Esophagus (tissue), 2 donors: Measurements from ENCODE around the gene PCP4. TPM values are rescaled to one million over a fixed set of nuclear protein-coding genes. Genes with fewer than 3 reads are reported as not detected.
"Not testable (repeated sequence)": the region's sequence is repeated elsewhere in the genome, so short reads cannot be mapped to it uniquely, and the experiment has no call there.

Source experiments
- H3K27ac ChIP-seq, 2 donors: one replicate each; pipeline ENCODE4 v1.5.1; 2013; ENCODE audit warnings: low read depth in 2 of 2, mild to moderate bottlenecking in 2 of 2, inconsistent platforms in 1 of 2, low read length in 1 of 2, moderate library complexity in 1 of 2
- H3K27me3 ChIP-seq, 2 donors: one replicate each; pipeline ENCODE4 v1.6.1; 2013; ENCODE audit warnings: low read length in 2 of 2, control low read depth in 1 of 2, mild to moderate bottlenecking in 1 of 2; ENCODE audit not compliant: insufficient read depth in 2 of 2, control insufficient read depth in 1 of 2
- H3K36me3 ChIP-seq, 2 donors: one replicate each; pipeline ENCODE4 v1.6.1; 2013; ENCODE audit warnings: low read length in 1 of 2; ENCODE audit not compliant: control insufficient read depth in 2 of 2, insufficient read depth in 2 of 2
- H3K4me1 ChIP-seq, 2 donors: one replicate each; pipeline ENCODE4 v1.6.1; 2013; ENCODE audit warnings: low read length in 1 of 2; ENCODE audit not compliant: control insufficient read depth in 2 of 2, insufficient read depth in 2 of 2
- H3K4me3 ChIP-seq, 2 donors: one replicate each; pipeline ENCODE4 v1.5.1; 2013; ENCODE audit warnings: low read length in 2 of 2, mild to moderate bottlenecking in 2 of 2, low read depth in 1 of 2, moderate library complexity in 1 of 2
- H3K9me3 ChIP-seq, 2 donors: one replicate each; pipeline ENCODE4 v1.6.1; 2013; ENCODE audit warnings: mild to moderate bottlenecking in 2 of 2, low read depth in 1 of 2, low read length in 1 of 2, moderate library complexity in 1 of 2; ENCODE audit not compliant: control insufficient read depth in 2 of 2, insufficient read depth in 1 of 2
- WGBS, 2 donors: extraction: QIAGEN DNeasy Blood & Tissue Kit; methylation state at CpG; one replicate each; pipeline ENCODE4 v1.1.7; 2013; 5-methylcytosine and 5-hydroxymethylcytosine counted together
- polyA plus RNA-seq, 2 donors: library from polyadenylated mRNA; stranded (reverse); fragments of 200-250 nt; gene quantifications; one replicate each; pipeline ENCODE4 v1.2.3, GENCODE V29; 2013
- donor health status: healthy with polysubstance abuse.
- donor health status: Bipolar disorder and iron deficiency.

Gene PCP4
- polyA plus RNA-seq, 2 donors = 28.9 to 42.3 TPM

GRCh38 chr21:39882839-39883195 lies 15.6 kb downstream of the PCP4 start:
- Histone ChIP-seq H3K27me3 (no peaks in the 10 kb centered on the region), H3K4me1 (no peaks in the 10 kb centered on the region), H3K4me3 (no peak overlapping the region), H3K9me3 (no peaks in the 10 kb centered on the region), H3K36me3 (no peaks in the 10 kb centered on the region), H3K27ac (no peak overlapping the region)
- whole genome bisulfite sequencing, 2 donors = 68 to 77% methylated on average over 3 of the region's 3 CpGs

GRCh38 chr21:39885119-39885848 lies 18.0 kb downstream of the PCP4 start:
- H3K4me1 ChIP-seq = no peaks in the 10 kb centered on the region
- no peaks in the 10 kb centered on the region for H3K36me3 ChIP-seq
- 68 to 72% methylated on average over 16 to 17 of the region's 17 CpGs for WGBS, 2 donors
- H3K27me3 ChIP-seq = no peaks in the 10 kb centered on the region
- H3K27ac ChIP-seq = peak overlapping the region in 1 of 2 donors; percentile 47
- H3K4me3 ChIP-seq = no peak overlapping the region
- no peaks in the 10 kb centered on the region for H3K9me3 ChIP-seq

- Histone ChIP-seq H3K36me3 (no peaks in the 10 kb centered on the region), H3K9me3 (no peaks in the 10 kb centered on the region), H3K27me3 (no peaks in the 10 kb centered on the region), H3K27ac (no peak overlapping the region), H3K4me3 (no peak overlapping the region), H3K4me1 (no peaks in the 10 kb centered on the region)
- 81% methylated on average over 9 of the region's 9 CpGs for WGBS, 2 donors
These were observed 21.6 kb downstream of the PCP4 start for GRCh38 chr21:39888848-39889247.

- H3K27ac ChIP-seq = no peak overlapping the region
- no peaks in the 10 kb centered on the region for H3K36me3 ChIP-seq
- H3K9me3 ChIP-seq = no peaks in the 10 kb centered on the region
- WGBS, 2 donors = 66 to 75% methylated on average over 5 of the region's 5 CpGs
- H3K27me3 ChIP-seq = no peaks in the 10 kb centered on the region
- H3K4me1 ChIP-seq = no peaks in the 10 kb centered on the region
- H3K4me3 ChIP-seq = no peak overlapping the region
These were observed 23.9 kb downstream of the PCP4 start for GRCh38 chr21:39891111-39891510.

- not testable (repeated sequence) for H3K4me3 ChIP-seq, H3K4me1 ChIP-seq, H3K36me3 ChIP-seq, H3K27me3 ChIP-seq, H3K27ac ChIP-seq, H3K9me3 ChIP-seq
- WGBS, 2 donors = 80 to 88% methylated on average over 11 to 12 of the region's 12 CpGs
These were observed 24.6 kb downstream of the PCP4 start for GRCh38 chr21:39891863-39892262.

- Histone ChIP-seq H3K36me3 (no peaks in the 10 kb centered on the region), H3K9me3 (peaks cover 0 to 4% of the 10 kb centered on the region in 2 donors), H3K27me3 (no peaks in the 10 kb centered on the region), H3K4me3 (no peak overlapping the region), H3K27ac (no peak overlapping the region), H3K4me1 (no peaks in the 10 kb centered on the region)
- 68 to 72% methylated on average over 5 of the region's 5 CpGs for WGBS, 2 donors
These were observed 33.3 kb downstream of the PCP4 start for GRCh38 chr21:39900491-39900890.

GRCh38 chr21:39900911-39901310 lies 33.7 kb downstream of the PCP4 start:
- Histone ChIP-seq H3K36me3 (no peaks in the 10 kb centered on the region), H3K27ac (no peak overlapping the region), H3K9me3 (peaks cover 0 to 4% of the 10 kb centered on the region in 2 donors), H3K4me1 (no peaks in the 10 kb centered on the region), H3K4me3 (no peak overlapping the region), H3K27me3 (no peaks in the 10 kb centered on the region)

- Histone ChIP-seq H3K4me1 (no peaks in the 10 kb centered on the region), H3K27ac (no peak overlapping the region), H3K36me3 (no peaks in the 10 kb centered on the region), H3K27me3 (no peaks in the 10 kb centered on the region), H3K4me3 (no peak overlapping the region), H3K9me3 (peaks cover 0 to 4% of the 10 kb centered on the region in 2 donors)
- WGBS, 2 donors = 60 to 65% methylated on average over 5 of the region's 5 CpGs
These were observed 35.7 kb downstream of the PCP4 start for GRCh38 chr21:39902986-39903385.

GRCh38 chr21:39904457-39904856 lies 37.2 kb downstream of the PCP4 start:
- WGBS, 2 donors = 65 to 74% methylated on average over 3 of the region's 3 CpGs
- Histone ChIP-seq H3K27me3 (no peaks in the 10 kb centered on the region), H3K9me3 (peaks cover 0 to 4% of the 10 kb centered on the region in 2 donors)

GRCh38 chr21:39908265-39908923 lies 41.2 kb downstream of the PCP4 start:
- H3K27me3 ChIP-seq = no peaks in the 10 kb centered on the region
- peaks cover 4% of the 10 kb centered on the region in 2 donors for H3K9me3 ChIP-seq
- WGBS, 2 donors = 50 to 61% methylated on average over 9 of the region's 9 CpGs
- H3K27ac ChIP-seq = no peak overlapping the region
- H3K4me3 ChIP-seq = no peak overlapping the region
- H3K4me1 ChIP-seq = no peaks in the 10 kb centered on the region
- H3K36me3 ChIP-seq = no peaks in the 10 kb centered on the region

More at GRCh38 chr21:39904457-39904856, 37.2 kb downstream of the PCP4 start:
- H3K4me1 ChIP-seq = no peaks in the 10 kb centered on the region
- H3K36me3 ChIP-seq = no peaks in the 10 kb centered on the region
- H3K4me3 ChIP-seq = no peak overlapping the region
- H3K27ac ChIP-seq = no peak overlapping the region
